Activated naive CD8-positive, alpha-beta T cell treated with anti-CD3 and anti-CD28 coated beads, Interleukin-2, amount 50 U/mL, for 24 hours (primary cell): ENCODE results near the gene HSDL1.
"Not testable (repeated sequence)": the region's sequence is repeated elsewhere in the genome, so short reads cannot be mapped to it uniquely, and the experiment has no call there.

Experiments
- ATAC-seq: fragments of 150-1000 bp; cut with Tn5 transposase; one replicate; pipeline ENCODE4 v1.10.0; 2021
- DNase-seq: peaks from one replicate; pipeline ENCODE4 v3.0.0; 2021
- H3K27ac Mint-ChIP-seq: one replicate; pipeline ENCODE4 v1.8.0; 2021; ENCODE audit warnings: mild to moderate bottlenecking, mixed read lengths
- H3K27me3 Mint-ChIP-seq: one replicate; pipeline ENCODE4 v1.8.0; 2021; ENCODE audit warnings: mixed read lengths
- H3K36me3 Mint-ChIP-seq: one replicate; pipeline ENCODE4 v1.8.0; 2021; ENCODE audit warnings: low read depth, mixed read lengths
- H3K4me1 Mint-ChIP-seq: one replicate; pipeline ENCODE4 v1.8.0; 2021; ENCODE audit warnings: mixed read lengths
- H3K4me3 Mint-ChIP-seq: one replicate; pipeline ENCODE4 v1.8.0; 2021; ENCODE audit warnings: mild to moderate bottlenecking, moderate library complexity, mixed read lengths
- H3K9me3 Mint-ChIP-seq: one replicate; pipeline ENCODE4 v1.8.0; 2021; ENCODE audit warnings: mixed read lengths

Gene HSDL1

GRCh38 chr16:84137769-84138357, 7.1 kb downstream of the HSDL1 start:
- Mint-ChIP-seq H3K36me3 (peaks cover 2% of the 10 kb centered on the region), H3K27ac (peak overlapping the region; percentile 79), H3K4me3 (peak overlapping the region; percentile 43), H3K27me3 (no peaks in the 10 kb centered on the region), H3K4me1 (peaks cover 59% of the 10 kb centered on the region), H3K9me3 (no peaks in the 10 kb centered on the region)
- ATAC-seq = no peak
- no peak for DNase-seq

- Mint-ChIP-seq H3K4me1 (peaks cover 61% of the 10 kb centered on the region), H3K27ac (peak overlapping the region; percentile 79), H3K4me3 (no peak overlapping the region), H3K36me3 (peaks cover 2% of the 10 kb centered on the region), H3K9me3 (no peaks in the 10 kb centered on the region), H3K27me3 (no peaks in the 10 kb centered on the region)
- ATAC-seq = peak; percentile 45
- DNase-seq = no peak
These were observed 7.7 kb downstream of the HSDL1 start for GRCh38 chr16:84137287-84137686.

GRCh38 chr16:84136331-84137125, 8.4 kb downstream of the HSDL1 start:
- ATAC-seq (peak; percentile 35), DNase-seq (no peak)
- Mint-ChIP-seq H3K27me3 (no peaks in the 10 kb centered on the region), H3K4me3 (peak overlapping the region; percentile 15), H3K27ac (peak overlapping the region; percentile 79), H3K4me1 (peaks cover 58% of the 10 kb centered on the region), H3K36me3 (peaks cover 2% of the 10 kb centered on the region), H3K9me3 (no peaks in the 10 kb centered on the region)

GRCh38 chr16:84132527-84133285, 12.3 kb downstream of the HSDL1 start:
- H3K36me3 Mint-ChIP-seq = peaks cover 12% of the 10 kb centered on the region
- H3K4me1 Mint-ChIP-seq = peaks cover 30% of the 10 kb centered on the region
- H3K27ac Mint-ChIP-seq = no peak overlapping the region
- no peak for ATAC-seq
- no peak overlapping the region for H3K4me3 Mint-ChIP-seq
- no peaks in the 10 kb centered on the region for H3K27me3 Mint-ChIP-seq
- H3K9me3 Mint-ChIP-seq = no peaks in the 10 kb centered on the region
- no peak for DNase-seq

- Mint-ChIP-seq H3K36me3 (peaks cover 18% of the 10 kb centered on the region), H3K27ac (no peak overlapping the region), H3K4me1 (peaks cover 14% of the 10 kb centered on the region), H3K27me3 (no peaks in the 10 kb centered on the region), H3K9me3 (no peaks in the 10 kb centered on the region), H3K4me3 (no peak overlapping the region)
- no peak for DNase-seq
- ATAC-seq = no peak
These were observed 13.9 kb downstream of the HSDL1 start for GRCh38 chr16:84131117-84131516.

GRCh38 chr16:84124257-84125073, 20.5 kb downstream of the HSDL1 start:
- ATAC-seq = no peak
- H3K36me3 Mint-ChIP-seq = peaks cover 15% of the 10 kb centered on the region
- no peak for DNase-seq
- H3K4me1 Mint-ChIP-seq = peaks cover 5% of the 10 kb centered on the region
- H3K9me3 Mint-ChIP-seq = no peaks in the 10 kb centered on the region
- H3K27me3 Mint-ChIP-seq = no peaks in the 10 kb centered on the region
- H3K27ac Mint-ChIP-seq = no peak overlapping the region
- no peak overlapping the region for H3K4me3 Mint-ChIP-seq

- Mint-ChIP-seq H3K36me3 (peaks cover 6% of the 10 kb centered on the region), H3K27me3 (no peaks in the 10 kb centered on the region), H3K4me1 (peaks cover 20% of the 10 kb centered on the region), H3K27ac (no peak overlapping the region), H3K9me3 (no peaks in the 10 kb centered on the region), H3K4me3 (no peak overlapping the region)
- no peak for DNase-seq
- no peak for ATAC-seq
These were observed 24.0 kb downstream of the HSDL1 start for GRCh38 chr16:84121007-84121406.

- Mint-ChIP-seq H3K27me3 (no peaks in the 10 kb centered on the region), H3K36me3 (peaks cover 6% of the 10 kb centered on the region), H3K4me3 (no peak overlapping the region), H3K27ac (no peak overlapping the region), H3K9me3 (no peaks in the 10 kb centered on the region), H3K4me1 (peaks cover 28% of the 10 kb centered on the region)
- ATAC-seq (no peak), DNase-seq (no peak)
These were observed 25.0 kb downstream of the HSDL1 start for GRCh38 chr16:84120023-84120422.

- peaks cover 30% of the 10 kb centered on the region for H3K4me1 Mint-ChIP-seq
- DNase-seq (no peak), ATAC-seq (no peak)
- H3K4me3 Mint-ChIP-seq = no peak overlapping the region
- H3K27me3 Mint-ChIP-seq = no peaks in the 10 kb centered on the region
- no peak overlapping the region for H3K27ac Mint-ChIP-seq
- no peaks in the 10 kb centered on the region for H3K9me3 Mint-ChIP-seq
- H3K36me3 Mint-ChIP-seq = peaks cover 6% of the 10 kb centered on the region
These were observed 25.6 kb downstream of the HSDL1 start for GRCh38 chr16:84119368-84119767.

GRCh38 chr16:84118315-84118714, 26.7 kb downstream of the HSDL1 start:
- H3K27ac Mint-ChIP-seq = peak overlapping the region; percentile 54
- H3K36me3 Mint-ChIP-seq, ATAC-seq, H3K27me3 Mint-ChIP-seq, H3K9me3 Mint-ChIP-seq, DNase-seq: not testable (repeated sequence)
- H3K4me1 Mint-ChIP-seq = peaks cover 32% of the 10 kb centered on the region
- peak overlapping the region; percentile 88 for H3K4me3 Mint-ChIP-seq

GRCh38 chr16:84117494-84117843, 27.5 kb downstream of the HSDL1 start:
- Mint-ChIP-seq H3K27ac (peak overlapping the region; percentile 95), H3K4me3 (peak overlapping the region; percentile 88), H3K27me3 (no peaks in the 10 kb centered on the region), H3K4me1 (peaks cover 35% of the 10 kb centered on the region), H3K36me3 (peaks cover 3% of the 10 kb centered on the region), H3K9me3 (no peaks in the 10 kb centered on the region)
- DNase-seq (peak; percentile 48), ATAC-seq (no peak)

GRCh38 chr16:84116720-84117493, 28.1 kb downstream of the HSDL1 start, which contains the start of gene MBTPS1:
MBTPS1 (minus strand) TSS chr16:84116942; CDS start chr16:84101783, 15,159 bp downstream.
- H3K4me1 Mint-ChIP-seq = peaks cover 40% of the 10 kb centered on the region
- H3K9me3 Mint-ChIP-seq = no peaks in the 10 kb centered on the region
- ATAC-seq = peak; percentile 95
- H3K4me3 Mint-ChIP-seq = peak within 1 kb of the TSS; percentile 88
- peaks cover 2% of the 10 kb centered on the region for H3K36me3 Mint-ChIP-seq
- DNase-seq = peak; percentile 99
- H3K27ac Mint-ChIP-seq = peak within 1 kb of the TSS; percentile 95
- H3K27me3 Mint-ChIP-seq = no peaks in the 10 kb centered on the region

GRCh38 chr16:84115919-84116719, 28.9 kb downstream of the HSDL1 start:
- no peaks in the 10 kb centered on the region for H3K27me3 Mint-ChIP-seq

More at GRCh38 chr16:84115919-84116719, 28.9 kb downstream of the HSDL1 start:
- DNase-seq = no peak
- peak overlapping the region; percentile 88 for H3K4me3 Mint-ChIP-seq
- peak overlapping the region; percentile 91 for H3K27ac Mint-ChIP-seq
- peaks cover 48% of the 10 kb centered on the region for H3K4me1 Mint-ChIP-seq
- peak; percentile 34 for ATAC-seq
- H3K36me3 Mint-ChIP-seq = no peaks in the 10 kb centered on the region
- no peaks in the 10 kb centered on the region for H3K9me3 Mint-ChIP-seq
